Body of pancreas (tissue), 4 donors: ENCODE data around the gene NRGN.

Source experiments
- POLR2A ChIP-seq, 3 donors: fragments of 450-650 bp; IDR thresholded peaks; one replicate each; pipeline ENCODE4 v1.6.1; 2016; ENCODE audit warnings: antibody characterized with exemption in 3 of 3, mild to moderate bottlenecking in 2 of 3
- TF ChIP-seq, protein P1 (sequence below), 7 experiments: fragments of 450-650 bp in 4 of 7; fragments of 200-600 bp in 3 of 7; sonication (generic) in 3 of 7; IDR thresholded peaks; one replicate each; pipeline ENCODE4 v1.5.1; 2016 to 2019; ENCODE audit warnings: antibody characterized with exemption in 7 of 7

DNA sequence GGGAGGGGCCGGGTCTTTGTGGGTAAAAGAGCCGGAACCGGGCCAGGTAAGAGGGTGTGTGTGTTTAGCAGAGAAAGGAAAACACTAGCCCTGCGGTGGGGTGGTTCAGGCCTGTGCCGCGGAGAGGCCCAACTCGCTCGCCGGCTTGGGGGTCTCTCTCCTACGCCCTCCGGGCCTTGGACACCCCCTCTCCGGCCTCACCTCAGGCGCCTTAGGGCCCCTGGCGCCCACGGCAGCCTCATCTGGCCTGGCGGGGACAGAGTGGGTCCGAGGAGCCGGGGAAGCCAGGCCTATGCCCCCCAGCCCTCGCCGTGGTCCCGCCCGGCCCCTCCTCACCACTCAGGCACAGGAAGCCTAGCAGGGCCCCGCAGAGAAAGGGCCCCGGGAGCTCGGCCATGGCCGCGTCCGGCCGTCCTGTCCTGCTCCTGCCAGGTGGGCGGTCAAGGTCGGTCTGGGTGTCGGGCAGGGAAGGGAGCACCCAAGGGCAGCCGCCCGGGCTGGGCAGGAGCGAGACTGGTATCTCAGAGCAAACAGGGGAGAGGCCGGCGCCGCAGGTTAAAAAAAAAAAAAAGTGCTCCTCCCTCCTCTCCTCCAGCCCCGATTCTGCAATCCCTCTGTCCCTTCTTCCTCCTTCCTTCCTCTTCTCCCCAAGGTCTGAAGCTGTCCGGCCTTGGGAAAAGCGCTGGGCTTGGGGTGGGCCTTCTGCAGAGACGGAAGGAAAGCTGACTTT, 12.2 kb downstream of the NRGN start, which contains the start of gene VSIG2:
- TF ChIP-seq POLR2A (IDR thresholded peaks at IDR 0.05), result no peak
- TF ChIP-seq, protein P1, sequence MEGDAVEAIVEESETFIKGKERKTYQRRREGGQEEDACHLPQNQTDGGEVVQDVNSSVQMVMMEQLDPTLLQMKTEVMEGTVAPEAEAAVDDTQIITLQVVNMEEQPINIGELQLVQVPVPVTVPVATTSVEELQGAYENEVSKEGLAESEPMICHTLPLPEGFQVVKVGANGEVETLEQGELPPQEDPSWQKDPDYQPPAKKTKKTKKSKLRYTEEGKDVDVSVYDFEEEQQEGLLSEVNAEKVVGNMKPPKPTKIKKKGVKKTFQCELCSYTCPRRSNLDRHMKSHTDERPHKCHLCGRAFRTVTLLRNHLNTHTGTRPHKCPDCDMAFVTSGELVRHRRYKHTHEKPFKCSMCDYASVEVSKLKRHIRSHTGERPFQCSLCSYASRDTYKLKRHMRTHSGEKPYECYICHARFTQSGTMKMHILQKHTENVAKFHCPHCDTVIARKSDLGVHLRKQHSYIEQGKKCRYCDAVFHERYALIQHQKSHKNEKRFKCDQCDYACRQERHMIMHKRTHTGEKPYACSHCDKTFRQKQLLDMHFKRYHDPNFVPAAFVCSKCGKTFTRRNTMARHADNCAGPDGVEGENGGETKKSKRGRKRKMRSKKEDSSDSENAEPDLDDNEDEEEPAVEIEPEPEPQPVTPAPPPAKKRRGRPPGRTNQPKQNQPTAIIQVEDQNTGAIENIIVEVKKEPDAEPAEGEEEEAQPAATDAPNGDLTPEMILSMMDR (IDR thresholded peaks at IDR 0.05), result no peak
